HG03520 (cell line): Measurements from ENCODE around the gene C5orf52.

Experiments used
- ATAC-seq: cut with Tn5 transposase; IDR thresholded peaks from one replicate; pipeline ENCODE4 v1.9.1; 2021; ENCODE audit warnings: mild to moderate bottlenecking, moderate library complexity; ENCODE audit not compliant: unreplicated experiment

Gene C5orf52

DNA sequence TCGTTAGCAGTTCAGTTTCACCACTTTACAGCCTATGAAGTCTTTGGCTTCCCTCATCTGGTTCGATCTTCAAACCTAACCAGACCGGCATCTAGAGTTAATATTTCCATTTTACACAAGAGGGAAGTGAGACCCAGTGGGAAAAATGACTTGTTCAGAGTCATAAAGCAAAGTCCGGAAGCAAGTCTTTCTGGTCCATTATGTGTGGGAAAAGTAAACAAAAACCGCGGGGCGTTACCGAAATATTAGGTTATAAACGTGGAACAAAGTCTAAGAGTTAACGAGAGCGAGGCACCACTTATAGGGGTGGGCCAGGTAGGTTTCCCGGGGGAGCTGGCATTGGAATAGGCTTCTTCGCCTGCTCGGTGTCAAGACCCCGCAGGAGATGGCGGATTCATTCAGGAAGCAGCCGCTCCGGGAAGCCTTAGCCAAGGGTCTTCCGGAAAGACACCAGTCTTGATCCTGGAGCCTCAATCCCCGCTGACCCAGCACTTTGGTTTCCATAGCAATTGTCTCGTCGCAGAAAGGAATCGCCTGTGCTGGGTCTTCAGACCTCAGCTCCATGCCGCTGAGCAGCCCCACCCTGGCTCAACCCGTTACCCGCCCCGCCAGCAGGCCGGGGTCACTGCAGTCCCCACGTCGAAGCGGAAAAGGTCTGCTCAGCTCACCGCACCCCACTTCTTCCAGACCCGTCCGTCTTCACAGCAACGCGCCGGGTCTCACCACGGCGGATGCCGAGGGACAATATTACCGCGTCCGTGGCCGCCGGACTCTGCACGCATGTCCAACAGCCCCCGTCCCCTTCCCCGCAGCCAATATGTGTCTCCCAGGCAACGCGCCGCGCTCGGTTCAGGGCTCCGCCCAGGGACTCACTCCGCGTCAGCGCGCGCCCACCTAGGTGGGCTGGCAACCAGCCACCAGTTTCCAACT lies at the start of gene C5orf52:
C5orf52 (plus strand) TSS at position 872 of the 930 bp plus-strand sequence. CDS start 82 bp downstream, outside the sequence.
- ATAC-seq, result peak; percentile 45

DNA sequence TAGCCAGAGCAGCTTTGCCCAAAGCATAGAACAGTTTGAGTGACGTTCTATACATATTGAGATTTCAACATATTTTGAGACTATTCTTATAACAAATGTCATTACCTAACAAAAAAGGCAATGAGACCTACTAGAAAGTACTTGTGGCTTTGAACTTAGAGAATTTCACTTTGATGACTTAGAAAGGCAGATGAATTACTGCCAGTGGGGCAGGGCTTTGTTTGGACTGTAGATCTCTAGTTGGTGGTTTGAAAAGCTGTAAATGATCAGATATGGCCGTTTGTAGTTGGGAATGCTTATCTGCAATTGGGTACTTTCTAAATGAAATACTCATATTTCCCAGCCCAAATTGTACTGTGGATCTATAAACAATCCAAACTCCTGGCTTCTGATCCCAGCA lies 47.2 kb upstream of the C5orf52 start:
- no peak for ATAC-seq

- no peak for ATAC-seq
Observed at GRCh38 chr5:157626831-157627230, 44.5 kb upstream of the C5orf52 start.

DNA sequence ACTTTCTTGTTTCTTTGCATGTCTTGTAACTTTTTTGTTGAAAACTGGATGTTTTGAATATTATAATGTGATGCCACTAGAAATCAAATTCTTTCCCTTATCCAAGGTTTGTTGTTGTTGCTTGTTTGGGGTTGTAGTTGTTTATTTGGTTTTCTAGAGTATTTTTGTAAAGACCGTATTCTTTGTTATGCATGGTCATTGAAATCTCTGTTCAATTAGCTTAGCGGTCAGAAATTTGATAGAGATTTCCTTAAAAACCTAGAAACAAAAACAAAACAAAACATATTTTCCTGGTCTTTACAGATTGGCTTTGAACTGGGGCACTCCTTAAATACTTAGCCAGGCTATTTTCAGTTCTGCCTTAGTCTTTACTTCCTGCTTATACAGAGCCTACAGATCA lies 41.0 kb upstream of the C5orf52 start:
- ATAC-seq, result no peak

- no peak for ATAC-seq
Observed at GRCh38 chr5:157640406-157641066, 30.8 kb upstream of the C5orf52 start.

DNA sequence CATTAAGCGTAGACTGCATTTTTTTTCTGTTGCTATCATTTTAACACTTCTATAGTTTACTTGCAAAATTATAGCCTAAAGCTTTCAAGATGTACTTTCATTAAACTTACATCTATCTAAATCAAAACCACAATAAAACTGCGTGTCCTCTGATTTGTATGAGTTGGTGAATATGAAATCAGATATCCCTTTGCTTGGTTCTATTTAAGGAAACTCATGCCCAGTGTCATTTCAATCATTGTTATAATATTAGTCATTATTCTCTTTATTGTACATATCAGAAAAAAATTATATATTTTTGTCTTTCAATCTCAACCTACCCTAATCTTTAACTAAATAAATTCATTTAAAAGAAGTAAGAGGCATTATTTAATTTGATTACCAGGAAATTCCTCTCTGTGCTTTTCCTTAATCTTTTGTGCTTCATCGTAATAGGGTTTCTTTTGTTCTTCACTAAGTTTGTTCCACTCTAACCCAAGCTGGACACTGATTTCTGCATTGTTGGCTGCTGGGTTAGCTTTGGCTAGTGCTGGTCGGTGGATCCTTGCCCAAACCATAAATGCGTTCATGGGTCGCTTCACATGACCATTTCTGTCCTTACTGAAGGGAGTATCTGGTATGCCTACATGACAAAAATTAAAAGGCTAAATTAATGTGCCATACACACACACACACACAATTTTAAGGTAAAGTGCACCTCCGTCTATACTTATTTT lies 22.9 kb upstream of the C5orf52 start:
- ATAC-seq, result no peak

DNA sequence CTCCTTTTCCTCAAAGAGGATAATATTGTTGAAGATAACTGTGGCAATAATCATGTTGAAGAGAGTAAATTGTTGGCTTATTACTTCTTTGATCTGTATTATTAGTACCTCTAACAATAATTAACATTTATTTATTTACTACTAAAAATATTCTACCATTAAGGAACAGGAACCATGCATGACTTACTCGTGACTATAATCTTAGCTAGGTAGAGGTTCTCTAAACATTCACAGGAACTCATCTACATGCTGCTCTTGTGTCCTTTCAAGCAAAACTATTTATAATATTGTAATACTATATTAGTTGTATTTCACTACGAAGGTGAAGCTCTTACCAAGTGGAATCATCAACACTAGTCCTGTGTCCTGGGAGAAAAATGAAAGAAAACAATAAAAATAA lies 22.2 kb upstream of the C5orf52 start:
- ATAC-seq, result no peak

- ATAC-seq, result no peak
Observed at GRCh38 chr5:157650991-157651611, 20.2 kb upstream of the C5orf52 start.

DNA sequence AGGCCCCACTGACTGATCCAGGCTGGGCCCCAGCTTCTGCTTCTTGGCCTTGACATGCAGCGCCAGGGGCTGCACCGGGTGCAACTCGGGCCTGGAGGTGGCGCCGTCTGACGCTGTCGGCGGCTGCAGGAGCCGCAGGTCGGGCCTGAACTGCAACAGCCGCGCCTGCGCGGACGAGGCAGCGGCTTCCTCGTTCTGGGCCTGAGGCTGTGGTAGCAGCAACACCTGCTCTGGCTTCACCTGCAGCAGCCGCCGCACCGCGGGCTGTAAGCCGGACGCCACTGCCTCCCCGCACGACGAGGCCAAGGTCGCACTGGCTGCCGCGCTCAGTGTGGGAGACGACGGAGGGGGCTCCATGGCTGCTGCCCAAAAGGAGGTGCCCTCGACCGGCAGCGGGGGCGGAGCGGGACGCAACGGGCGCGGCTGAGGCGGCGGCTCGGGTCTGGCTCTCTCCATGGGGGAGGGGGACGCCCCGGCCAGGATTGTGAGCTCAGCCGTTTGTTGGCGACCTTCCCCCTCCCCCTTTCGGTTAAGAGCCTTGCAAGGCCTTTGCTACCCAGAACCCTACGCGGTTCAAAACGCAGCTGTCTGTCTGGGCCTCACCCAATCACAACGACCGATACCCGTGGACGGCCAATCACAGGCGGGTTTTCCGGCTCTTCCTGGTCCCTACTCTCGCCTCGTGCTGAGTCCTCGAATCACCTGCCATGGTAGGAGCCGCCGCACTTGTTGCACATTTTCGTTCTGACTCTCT lies 19.5 kb upstream of the C5orf52 start:
- peak; percentile 90 for ATAC-seq

DNA sequence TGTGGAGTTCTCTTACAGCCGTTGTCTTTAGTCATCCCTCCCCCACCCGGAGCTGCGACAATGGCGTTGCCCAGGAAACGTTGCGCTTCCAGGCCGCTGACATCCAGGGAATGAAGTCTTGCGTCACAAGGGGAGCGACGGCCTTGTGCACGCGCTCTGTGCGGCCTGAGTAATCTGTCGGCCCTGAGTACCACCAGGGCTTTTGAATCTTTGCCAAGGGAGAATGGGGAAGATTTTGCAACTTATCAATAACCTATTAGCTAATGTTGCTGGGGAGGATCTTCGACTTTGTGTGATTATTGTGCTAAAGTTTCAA lies 19.0 kb upstream of the C5orf52 start, which contains the start of gene SOX30:
SOX30 (minus strand) TSS at position 62 of the 316 bp plus-strand sequence. CDS start 360 bp downstream, outside the sequence.
- no peak for ATAC-seq

DNA sequence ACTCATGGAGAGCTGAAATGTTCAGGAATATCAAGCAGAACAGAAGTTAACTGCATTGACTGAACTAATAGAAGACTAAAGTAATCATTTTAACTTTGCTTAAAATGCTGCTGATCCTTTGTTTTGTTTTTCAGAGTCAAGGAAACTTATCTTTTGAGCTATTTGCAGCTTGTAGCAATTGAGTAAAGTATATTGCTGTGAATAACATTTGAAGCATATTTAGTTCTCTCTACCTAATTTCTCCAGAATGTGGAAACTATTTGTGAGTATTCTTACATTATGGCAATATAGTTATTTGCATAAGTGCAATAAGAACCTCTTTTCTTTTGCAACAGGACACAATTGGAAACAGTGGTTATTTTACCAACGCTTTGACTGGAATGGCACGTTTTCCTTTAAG lies 13.8 kb upstream of the C5orf52 start:
- ATAC-seq, result no peak

GRCh38 chr5:157658893-157659292 lies 12.4 kb upstream of the C5orf52 start:
- no peak for ATAC-seq

- no peak for ATAC-seq
Observed at GRCh38 chr5:157659868-157660660, 11.3 kb upstream of the C5orf52 start.

DNA sequence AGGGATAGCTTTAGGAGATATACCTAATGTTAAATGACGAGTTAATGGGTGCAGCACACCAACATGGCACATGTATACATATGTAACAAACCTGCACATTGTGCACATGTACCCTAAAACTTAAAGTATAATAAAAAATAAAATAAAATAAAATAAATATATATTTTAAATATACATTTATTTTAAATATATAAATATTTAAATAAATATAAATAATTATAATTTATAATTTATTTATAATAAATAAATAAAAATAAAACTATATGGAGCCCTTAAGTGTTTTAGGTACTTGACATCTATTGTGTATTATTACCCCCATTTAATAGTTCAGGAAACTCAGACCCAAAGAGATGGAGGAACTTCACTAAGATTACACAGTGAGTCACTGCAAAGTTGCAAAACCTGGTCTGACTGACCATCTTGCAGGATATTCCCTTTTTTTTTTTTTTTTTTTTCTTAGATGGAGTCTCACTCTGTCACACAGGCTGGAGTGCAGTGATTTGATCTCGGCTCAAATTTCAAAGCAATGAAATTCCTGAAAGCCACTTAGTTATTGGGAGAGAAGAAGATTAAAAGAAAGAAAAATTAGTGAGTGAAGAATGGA lies 5.8 kb upstream of the C5orf52 start:
- ATAC-seq, result no peak

DNA sequence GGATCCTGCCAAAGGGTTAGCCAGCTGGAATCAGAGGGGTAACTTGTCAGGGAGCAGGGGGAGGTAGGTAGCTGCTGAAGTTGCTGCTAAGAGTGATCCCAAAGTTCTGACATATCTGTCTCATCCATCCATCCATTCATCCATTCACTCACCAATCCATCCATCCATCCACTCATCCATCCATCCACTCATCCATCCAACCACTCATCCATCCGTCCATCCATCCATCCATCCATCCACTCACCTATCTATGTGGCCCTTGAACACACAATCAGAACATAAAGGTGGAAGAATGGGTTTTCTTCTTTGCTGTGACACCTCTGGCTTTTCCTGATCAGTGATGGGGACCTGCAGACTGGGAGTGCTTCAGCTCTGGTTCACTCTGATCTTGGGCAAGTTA lies 3.0 kb upstream of the C5orf52 start:
- ATAC-seq, result no peak

GRCh38 chr5:157669701-157670097 lies 1.6 kb upstream of the C5orf52 start:
- ATAC-seq, result no peak

GRCh38 chr5:157671592-157672330 lies 428 bp downstream of the C5orf52 start:
- ATAC-seq, result peak; percentile 5

DNA sequence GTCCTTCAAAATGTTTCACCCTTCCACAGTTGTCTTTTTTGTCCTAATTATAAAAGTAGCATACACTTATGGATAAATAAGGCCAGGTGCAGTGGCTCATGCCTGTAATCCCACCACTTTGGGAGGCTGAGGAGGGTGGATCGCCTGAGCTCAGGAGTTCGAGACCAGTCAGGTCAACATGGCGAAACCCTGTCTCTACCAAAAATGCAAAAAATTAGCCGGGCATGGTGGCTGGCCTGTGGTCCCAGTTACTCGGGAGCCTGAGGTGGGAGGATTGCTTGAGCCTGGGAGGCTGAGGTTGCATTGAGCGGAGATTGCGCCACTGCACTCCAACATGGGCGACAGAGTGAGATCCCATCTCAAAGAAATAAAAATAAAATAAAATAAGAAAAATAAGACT lies 1.6 kb downstream of the C5orf52 start:
- no peak for ATAC-seq
